ENCODE data around the gene FMNL3. TPM values are rescaled to one million over a fixed set of nuclear protein-coding genes. Genes with fewer than 3 reads are reported as not detected.

The FMNL3 gene
- total RNA-seq, 1 experiment from 2014 or later: 3.5 TPM

- TF ChIP-seq ZBTB33 (IDR thresholded peaks at IDR 0.05; ENCODE audit: extremely low read depth, insufficient replicate concordance, low read length) (no peak), CTCF (IDR thresholded peaks at IDR 0.05 in 2 of 3, conservative IDR thresholded peaks at IDR 0.05 in 1 of 3; ENCODE audit: borderline replicate concordance in 1 of 3, insufficient read depth in 1 of 3, low read depth in 2 of 3, low read length in 2 of 3) (no peak), CEBPB (IDR thresholded peaks at IDR 0.05; ENCODE audit: low read depth) (no peak), EGR1 (IDR thresholded peaks at IDR 0.05; ENCODE audit: low read depth) (no peak)
Observed at GRCh38 chr12:49654715-49655114, 52.5 kb downstream of the FMNL3 start (continued).

GRCh38 chr12:49652921-49653520 is 54.2 kb downstream of the FMNL3 start:
- no peak overlapping the region for H3K4me3 ChIP-seq (replicated peaks in 1 of 2; ENCODE audit: low read depth in 1 of 2, low read length in 2 of 2)
- H3K9me3 ChIP-seq (ENCODE audit: control insufficient read depth in 1 of 2, insufficient read depth in 1 of 2, low read depth in 1 of 2, low read length in 2 of 2): no peaks in the 10 kb centered on the region
- H3K27me3 ChIP-seq (ENCODE audit: insufficient read depth, low read length): no peaks in the 10 kb centered on the region
- no peak overlapping the region for H3K4me2 ChIP-seq (ENCODE audit: low read length)
- no peak overlapping the region for H3K27ac ChIP-seq (ENCODE audit: low read depth, low read length)
- ChIA-PET CTCF (no interaction called here), POLR2A (no interaction called here), RAD21 (ENCODE audit: low non-redundant PET in 1 of 2, low total read pairs in 2 of 2, uncharacterized antibody in 2 of 2, unreplicated experiment in 2 of 2) (no interaction called here)
- no peaks in the 10 kb centered on the region for H3K9me2 ChIP-seq (ENCODE audit: insufficient read depth)
- H3K9ac ChIP-seq (ENCODE audit: low read length): no peak overlapping the region
- H4K20me1 ChIP-seq (ENCODE audit: insufficient read depth): no peaks in the 10 kb centered on the region
- H3K36me3 ChIP-seq (ENCODE audit: control insufficient read depth in 1 of 2, insufficient read depth in 2 of 2, low read length in 2 of 2): no peaks in the 10 kb centered on the region
- intact Hi-C loops (cut with micrococcal nuclease): no loop called here
- no peak overlapping the region for H2AFZ ChIP-seq (ENCODE audit: low read depth, low read length, poor library complexity, severe bottlenecking)
- DNase-seq (ENCODE audit: low read depth, low spot score): no peak
- no TSS peak for BruUV-seq (replicated peaks)
- no peak for TF ChIP-seq SRF (IDR thresholded peaks at IDR 0.05; ENCODE audit: low read depth)
- TF ChIP-seq TCF7L2 (IDR thresholded peaks at IDR 0.05; ENCODE audit: borderline replicate concordance, extremely low read depth, insufficient read depth, insufficient read length): no peak
- no peak for TF ChIP-seq RAD21 (IDR thresholded peaks at IDR 0.05; ENCODE audit: low read depth)
- TF ChIP-seq CEBPB (IDR thresholded peaks at IDR 0.05; ENCODE audit: low read depth): no peak
- TF ChIP-seq MAX (IDR thresholded peaks at IDR 0.05): no peak
- no peak for TF ChIP-seq CTCF (IDR thresholded peaks at IDR 0.05 in 2 of 3, conservative IDR thresholded peaks at IDR 0.05 in 1 of 3; ENCODE audit: borderline replicate concordance in 1 of 3, insufficient read depth in 1 of 3, low read depth in 2 of 3, low read length in 2 of 3)
- no peak for TF ChIP-seq ELF1 (IDR thresholded peaks at IDR 0.05; ENCODE audit: borderline replicate concordance, low read depth)
- TF ChIP-seq REST (IDR thresholded peaks at IDR 0.05; ENCODE audit: low read depth): no peak
- H3K4me1 ChIP-seq (ENCODE audit: control insufficient read depth in 1 of 2, insufficient read depth in 2 of 2, low read length in 2 of 2): peaks cover 0 to 4% of the 10 kb centered on the region in 2 experiments; a peak in 2 of 4 replicates
- H3K79me2 ChIP-seq (ENCODE audit: insufficient read depth, low read length): no peaks in the 10 kb centered on the region
- ATAC-seq: no peak
